Activated CD8-positive, alpha-beta memory T cell treated with anti-CD3 and anti-CD28 coated beads, Interleukin-2, amount 50 U/mL, for 1 hour (primary cell): ENCODE measurements around the gene PBX4.

Experiments
- DNase-seq: peaks from one replicate; pipeline ENCODE4 v3.0.0-alpha.2; 2020; ENCODE audit errors: extremely low read depth

The PBX4 gene

DNA sequence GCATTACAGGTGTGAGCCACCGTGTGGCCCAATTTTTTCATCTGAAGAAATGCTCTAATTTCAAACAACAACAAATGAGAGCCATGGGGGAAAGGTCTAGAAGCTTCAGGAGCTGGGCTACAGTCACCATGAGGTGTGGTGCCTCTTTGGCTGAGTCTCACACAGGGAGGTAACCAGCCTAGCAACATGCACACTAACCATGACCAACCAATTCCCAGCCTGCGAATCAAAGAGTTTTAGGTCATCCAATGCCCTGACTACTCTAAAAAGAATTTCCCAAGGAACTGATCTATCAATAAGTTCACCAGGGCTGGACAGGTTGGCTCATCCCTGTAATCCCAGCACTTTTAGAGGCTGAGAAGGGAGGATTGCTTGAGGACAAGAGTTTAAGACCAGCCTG, 29.9 kb downstream of the PBX4 start:
- DNase-seq: no peak

DNA sequence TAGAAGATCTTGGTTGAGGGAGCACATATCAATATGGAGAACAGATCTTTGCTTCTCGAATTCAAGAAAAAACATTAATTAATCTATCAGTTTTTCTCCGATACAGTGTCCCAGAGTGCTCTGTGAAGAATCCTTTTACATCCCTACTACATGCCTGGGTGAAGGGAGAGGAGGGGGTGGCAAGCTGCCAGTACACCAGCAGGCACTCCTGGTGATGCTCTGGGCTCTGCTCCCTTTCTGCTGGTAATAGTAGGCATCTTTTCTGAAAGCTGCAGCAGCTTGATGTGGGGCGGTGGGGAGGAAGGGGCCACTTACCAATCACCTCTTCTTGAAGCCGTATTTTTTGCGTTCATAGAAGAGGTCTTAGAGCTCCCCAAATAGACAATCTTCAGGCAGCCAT, 30.7 kb downstream of the PBX4 start:
- DNase-seq: no peak

DNA sequence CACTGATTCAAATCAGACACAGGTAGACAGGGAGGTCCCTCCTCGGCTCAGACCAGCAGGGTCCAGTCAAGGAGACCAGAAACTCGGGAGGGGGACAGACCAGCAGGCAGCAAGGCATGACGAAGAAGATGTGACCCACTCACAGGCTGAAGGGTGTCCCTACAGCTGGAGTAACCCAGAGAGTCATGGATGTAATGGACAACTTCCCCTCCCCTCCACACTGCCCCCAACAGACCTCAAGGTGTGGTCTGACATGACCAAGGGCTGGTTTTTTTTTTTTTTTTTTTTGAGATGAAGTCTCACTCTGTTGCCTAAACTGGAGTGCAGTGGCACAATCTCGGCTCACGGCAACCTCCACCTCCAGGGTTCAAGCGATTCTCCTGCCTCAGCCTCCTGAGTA, 34.1 kb downstream of the PBX4 start:
- DNase-seq: no peak

DNA sequence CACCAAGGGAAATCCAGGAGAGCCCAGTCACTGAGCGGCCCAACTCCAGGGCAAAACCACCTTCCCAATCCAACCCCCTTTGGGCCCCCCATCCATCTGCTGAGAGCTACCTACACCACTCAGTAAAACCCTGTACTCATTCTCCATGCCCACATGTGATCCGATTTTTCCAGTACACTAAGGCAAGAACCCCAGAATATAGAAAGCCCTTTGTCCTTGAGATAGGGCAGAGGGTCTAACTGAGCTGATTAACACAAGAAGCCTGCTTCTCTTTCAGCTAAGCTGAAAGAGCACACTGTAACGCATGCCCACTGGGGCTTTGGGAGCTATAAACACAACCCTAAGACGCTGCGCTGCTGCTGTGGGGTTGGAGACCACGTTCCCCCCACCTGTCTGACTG, 36.0 kb downstream of the PBX4 start:
- no peak for DNase-seq

DNA sequence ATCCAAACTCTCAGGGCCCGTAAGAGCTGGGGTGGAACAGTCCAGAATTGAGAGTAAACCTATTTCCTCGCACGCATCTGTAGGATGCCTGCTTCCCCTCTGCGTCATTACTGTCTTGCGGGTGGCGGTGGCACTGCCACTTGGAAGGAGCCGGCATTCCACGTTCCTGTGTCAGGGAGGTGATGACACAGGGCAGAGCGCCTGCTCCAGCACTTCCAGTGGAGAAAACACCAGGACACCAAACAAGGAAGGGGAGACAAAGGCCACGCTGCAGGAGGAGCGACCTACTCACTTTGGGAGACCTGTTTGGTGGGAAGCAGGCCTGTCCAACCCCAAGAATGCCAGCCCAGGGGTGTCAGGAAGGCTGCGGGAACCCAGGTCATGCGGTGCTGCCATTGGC, 37.1 kb downstream of the PBX4 start:
- DNase-seq: no peak

DNA sequence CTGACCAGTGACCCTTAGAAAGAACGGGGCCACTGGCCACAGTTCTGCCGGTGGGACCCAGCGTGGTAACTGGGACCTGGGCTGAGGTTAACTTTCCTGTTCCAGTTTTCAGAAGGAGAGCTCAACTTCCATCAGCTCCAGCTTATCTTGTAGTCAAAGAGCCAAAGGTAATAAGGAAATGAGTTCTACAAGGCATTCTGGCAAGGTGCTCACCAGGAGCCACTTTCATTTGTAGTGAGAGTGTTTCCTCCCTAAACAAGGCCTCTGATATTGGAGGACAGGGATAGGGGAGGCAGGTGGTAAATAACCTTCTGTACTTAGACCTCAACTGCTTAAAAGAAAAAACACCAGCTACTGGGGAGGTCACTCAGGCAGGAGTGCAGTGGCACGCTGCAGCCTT, 38.1 kb downstream of the PBX4 start:
- DNase-seq: no peak

DNA sequence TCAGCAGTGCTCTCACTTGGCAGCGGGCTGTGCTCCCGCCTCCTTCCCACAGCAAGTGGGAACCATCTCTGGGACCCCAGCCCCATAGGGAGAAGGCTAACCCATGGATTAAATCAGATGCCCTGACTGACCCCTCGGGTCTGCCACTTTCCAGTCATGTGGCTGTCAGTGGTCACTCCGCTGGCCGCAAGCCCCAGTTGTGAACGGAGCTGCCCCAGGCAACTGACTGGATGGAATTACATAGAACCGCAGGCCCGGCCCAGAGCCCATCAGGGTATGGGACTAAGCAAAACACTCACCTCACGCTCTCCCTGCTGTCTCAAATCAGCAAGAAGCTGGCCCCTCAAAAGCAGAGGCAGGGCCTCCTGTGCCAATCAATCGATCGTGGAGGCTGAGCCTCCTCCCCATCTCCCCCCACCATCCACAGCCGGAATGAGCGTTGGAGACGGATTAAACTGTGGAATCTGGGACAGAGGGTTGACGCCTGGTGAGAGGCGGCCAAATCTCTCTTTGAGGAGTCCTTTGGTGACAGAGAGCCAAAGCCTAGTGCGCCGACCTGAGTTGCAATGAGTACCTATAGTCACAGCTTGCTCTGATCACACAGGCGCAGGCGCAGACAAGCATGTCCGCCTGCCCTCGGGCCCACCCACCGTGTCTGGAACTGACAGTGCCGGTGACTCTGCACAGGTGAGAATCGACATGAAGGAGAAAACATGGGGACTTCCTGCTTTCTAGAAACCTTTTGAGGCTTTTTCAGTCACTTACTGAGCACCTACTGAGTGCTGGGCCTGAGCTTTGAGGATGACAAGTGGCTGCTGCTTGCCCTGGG, 38.7 kb downstream of the PBX4 start:
- no peak for DNase-seq

DNA sequence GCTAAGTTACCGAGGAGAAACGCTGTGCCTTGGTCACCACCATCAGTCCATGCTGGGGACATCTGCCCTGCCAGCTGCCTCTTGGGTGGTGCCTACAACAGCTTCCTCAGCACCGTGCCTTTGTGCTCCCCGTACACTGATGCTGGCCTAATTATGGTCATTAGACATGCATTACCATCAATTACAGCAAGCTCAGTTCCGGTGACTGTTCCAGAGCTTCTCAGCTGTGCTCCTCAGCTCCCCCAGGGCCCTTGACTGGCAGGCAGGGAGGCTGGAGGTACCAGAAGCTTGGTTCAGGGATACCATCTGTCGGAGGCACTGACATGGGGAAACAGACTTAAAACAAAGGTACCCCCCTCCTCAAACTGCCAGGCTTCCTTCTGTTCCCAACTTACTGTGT, 40.2 kb downstream of the PBX4 start:
- no peak for DNase-seq

DNA sequence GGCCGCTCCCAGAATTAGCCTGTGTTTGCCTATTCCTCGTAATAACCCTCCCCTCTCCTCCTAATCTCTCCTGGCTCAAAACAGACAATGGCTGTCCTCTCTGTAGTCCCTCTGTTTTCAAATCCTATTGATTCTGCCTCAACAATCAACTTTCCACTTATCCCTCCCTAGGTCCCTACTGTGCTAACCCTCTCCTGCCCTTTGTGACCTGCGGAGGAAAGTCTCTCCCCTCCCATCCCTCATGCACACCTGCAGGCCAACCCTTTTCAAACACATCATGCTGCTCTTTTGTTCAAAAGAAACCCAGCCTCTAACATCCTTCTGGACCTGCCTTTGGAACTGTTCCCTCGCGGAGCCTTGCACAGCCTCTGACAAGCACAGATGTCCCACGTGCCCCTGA, 43.1 kb downstream of the PBX4 start:
- DNase-seq: no peak

DNA sequence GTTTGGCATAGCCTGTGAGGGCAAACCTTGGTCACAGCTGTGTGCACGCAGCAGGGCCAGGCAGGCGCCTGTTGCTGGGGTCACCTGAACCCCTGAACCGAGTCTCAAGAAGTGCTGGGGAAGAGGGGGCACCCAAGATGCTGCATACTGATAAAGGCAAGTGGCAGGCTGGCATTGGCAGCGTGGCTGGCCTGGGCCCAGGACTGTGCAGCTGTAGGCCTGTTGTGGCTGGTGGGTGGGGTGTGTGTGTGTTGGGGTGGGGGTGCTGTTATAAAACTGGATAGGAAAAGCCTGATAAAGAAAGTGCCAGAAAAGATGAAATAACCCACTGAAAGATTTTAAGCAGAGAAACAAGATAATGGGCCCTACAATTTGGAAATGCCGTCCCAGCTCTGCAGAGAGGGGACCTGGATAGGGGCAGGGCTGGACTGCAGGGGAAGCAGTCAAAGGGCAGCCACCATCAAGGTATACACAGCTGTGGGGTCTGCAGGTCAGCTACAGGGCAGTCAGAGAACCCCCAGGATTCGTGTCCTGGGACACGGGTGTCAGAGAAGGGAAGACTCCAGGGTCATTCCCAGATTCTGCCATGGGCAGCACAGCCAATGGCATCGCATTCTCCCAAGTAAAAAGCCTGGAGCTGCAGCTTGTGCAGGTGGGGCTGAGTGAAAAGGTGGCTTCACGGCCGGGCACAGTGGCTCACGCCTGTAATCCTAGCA, 47.3 kb downstream of the PBX4 start:
- no peak for DNase-seq

DNA sequence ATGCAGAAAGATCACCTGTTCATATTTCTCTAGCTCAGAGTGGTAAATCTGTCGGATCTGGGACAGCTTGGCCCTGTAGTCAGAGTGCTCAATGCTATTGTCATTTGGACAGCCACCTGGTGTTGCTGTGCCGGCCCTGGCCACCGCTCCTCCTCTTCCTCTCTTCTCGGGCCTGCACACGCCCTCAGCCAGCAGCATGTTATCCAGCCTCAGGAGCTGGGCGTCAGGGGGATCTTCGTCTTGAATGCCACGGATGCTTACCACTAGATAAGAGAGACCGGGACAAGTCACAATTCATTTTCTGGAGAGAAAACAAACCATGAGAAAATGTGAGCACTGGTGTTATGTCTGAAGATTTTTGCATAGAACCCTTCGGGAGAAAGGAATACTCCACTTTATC, 47.9 kb downstream of the PBX4 start:
- no peak for DNase-seq

DNA sequence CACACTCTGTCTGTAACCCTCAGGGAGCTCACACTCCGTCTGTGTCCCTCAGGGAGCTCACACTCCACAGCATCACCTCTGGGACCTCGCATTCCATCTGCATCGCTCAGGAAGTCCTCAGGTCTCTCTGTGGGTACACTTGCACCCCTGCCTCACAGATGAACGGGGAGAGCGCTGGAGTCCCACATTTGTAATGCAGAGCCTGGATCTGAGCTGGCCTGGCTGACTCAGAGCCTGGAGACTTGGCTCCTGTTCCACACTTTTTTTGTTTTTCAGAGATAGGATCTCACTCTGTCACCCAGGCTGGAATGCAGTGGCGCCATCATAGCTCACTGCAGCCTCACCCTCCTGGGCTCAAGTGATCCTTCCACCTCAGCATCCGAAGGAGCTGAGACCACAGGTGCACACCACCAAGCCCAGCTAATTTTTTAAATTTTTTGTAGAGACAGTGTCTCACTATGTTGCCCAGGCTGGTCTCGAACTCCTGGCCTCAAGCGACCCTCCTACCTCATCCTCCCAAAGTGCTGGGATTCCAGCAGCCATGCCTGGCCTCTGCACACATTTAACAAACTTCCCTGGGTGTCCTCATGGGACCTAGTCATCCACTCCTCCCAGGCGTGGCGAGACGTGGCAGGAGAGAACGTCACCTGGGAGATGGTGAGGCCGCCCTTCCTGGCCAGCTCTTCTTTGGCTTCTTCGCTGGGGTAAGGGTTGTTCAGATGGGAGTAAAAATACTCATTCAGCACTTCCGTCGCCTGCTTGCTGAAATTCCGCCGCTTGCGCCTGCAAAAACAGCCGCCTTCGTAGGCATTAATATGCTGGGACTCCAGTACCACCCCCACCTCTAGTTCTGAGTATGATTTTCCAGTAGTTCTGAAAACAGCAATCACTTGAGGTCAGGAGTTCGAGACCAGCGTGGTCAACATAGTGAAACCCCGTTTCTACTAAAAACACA, 49.4 kb downstream of the PBX4 start:
- DNase-seq: no peak

DNA sequence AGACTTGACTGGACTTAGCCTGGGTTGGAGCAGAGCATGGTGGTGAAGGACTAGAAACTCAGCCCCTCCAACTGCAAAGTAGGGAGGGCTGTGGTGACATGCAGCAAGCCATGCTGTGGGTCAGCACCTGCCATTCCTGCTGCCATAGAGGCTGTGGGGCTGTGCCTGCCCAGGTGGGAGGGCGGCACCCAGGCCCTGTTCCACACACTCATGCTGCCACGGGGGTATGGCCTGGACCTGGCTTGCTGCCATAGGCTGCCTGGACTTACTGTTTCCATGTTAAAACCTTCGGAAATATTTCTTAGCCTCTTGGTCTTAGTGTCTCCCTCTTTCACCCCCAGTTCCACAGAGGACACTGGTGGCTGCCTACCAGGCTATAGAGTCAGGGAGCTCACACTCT, 51.1 kb downstream of the PBX4 start:
- no peak for DNase-seq

DNA sequence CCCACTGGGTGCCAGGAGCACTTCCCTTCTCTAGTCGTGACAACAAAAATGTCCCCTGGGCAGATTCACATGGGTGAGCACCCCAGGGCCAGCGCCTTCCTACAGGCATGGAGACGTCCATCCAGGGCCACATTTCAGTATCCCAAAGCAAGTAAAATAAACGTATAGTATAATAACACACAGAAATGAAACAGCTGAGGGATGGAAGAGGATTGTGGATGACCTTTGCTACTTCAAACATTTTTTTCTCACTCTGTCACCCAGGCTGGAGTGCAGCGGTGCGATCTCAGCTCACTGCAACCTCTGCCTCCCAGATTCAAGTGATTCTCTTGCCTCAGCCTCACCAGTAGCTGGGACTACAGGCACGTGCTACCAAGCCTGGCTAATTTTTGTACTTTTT, 52.2 kb downstream of the PBX4 start:
- DNase-seq: no peak

DNA sequence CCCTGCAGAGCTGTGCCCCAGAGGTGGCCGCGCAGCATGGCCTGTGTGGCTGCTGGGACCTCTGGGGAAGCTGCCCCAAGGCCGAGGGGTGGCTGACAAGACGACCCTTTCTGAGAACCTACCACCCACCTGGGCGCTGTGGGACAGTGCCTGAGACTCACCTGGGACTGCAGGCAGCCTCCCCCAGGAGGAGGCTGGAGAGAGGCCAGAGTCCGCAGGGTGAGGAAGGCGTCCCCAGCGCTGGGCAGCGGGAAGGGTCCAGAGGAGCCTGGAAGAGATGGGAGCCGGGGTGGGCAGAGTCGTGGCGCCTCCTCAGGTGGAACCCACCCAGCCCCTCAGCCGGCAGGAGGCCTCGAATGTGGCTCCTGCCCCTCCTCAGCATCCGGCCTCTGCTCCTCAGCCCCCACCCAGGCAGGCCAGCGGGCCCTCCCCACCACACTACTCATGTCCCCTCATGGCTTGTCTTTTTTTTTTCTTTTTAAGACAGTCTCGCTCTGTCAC, 55.1 kb downstream of the PBX4 start:
- no peak for DNase-seq

DNA sequence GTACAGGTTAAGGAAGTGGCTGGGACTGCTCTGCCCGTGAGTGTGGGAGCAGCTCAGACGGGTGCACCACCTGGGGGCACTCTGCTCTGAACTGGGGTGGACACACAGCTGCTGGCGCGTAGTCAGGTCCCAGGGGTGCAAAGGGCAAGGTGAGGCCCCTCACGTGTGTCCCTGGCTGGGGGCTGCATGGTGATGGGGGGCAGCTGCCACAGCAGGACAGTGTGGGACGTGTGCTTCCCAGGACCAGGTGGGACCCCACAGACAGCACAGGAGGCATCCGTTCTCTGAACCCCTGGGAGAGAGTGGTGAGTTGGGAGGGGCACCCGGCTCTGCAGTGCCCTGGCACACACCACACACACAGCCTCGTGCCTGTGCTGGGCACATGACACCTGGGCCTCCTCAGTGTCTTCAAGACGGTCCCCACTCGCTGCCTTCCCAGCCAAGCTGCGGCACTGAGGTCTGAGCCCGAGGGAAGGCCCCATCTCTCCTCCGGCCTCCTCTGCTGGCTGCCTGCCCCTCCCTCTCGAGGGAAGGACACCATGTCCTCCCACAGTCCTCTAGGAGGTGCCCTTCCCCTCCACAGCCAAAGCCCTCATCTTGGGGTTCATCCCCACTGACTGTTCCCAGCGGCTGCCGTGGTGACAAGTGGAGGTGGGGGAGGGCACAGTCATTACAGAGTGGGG, 55.7 kb downstream of the PBX4 start:
- no peak for DNase-seq

DNA sequence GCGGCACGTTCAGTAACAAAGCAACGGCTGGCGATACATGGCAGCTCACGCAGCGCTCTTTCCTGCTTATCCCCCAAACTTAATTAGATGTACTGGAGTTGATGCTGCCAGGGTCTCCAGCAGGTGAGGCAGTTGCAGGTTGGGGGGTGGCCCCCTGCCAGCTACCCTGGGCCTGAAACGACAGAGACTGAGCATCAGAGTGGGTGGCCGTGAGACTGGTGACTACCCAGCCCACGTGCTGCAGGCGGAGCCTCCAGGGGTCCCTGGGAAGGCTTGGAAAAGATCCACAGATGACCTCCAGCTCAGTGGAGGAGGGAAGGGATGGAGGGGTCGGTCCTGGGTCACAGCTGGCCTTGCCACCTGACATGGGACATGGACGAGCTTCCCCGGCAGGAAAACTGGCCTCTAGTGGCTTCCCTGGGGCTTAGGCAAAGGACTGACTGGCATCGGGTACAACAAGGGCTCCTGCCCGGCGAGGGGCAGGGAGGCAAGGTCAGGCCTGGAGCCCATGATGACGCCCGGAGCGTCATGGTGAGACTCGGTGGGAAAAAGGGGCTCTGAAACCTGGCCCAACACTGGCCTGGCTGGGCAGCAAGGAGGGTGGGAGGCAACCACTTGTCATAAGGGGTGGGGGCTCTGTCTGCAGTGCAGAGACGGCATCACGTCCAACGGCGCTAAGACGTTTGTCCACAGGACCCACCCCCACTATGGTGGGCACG, 56.4 kb downstream of the PBX4 start:
- DNase-seq: no peak

DNA sequence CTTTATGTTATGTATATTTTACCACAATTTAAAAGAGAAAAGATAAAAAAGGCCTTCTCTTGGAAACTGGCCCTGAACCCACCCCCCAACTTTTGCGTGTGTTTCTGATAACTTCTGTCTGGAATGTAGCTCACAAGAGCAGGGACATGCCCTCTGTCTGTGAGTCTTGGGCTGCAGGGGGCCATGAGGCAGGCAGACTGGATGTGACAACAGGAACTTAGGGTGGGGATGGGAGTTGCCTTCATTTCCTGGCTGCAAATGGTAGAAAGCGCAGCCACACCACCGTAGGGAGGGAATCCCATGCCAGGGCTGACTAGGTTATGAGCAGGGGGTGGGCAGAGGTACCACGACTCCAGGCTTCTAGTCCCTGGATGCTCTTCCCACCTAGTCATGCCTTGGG, 58.6 kb downstream of the PBX4 start:
- no peak for DNase-seq

DNA sequence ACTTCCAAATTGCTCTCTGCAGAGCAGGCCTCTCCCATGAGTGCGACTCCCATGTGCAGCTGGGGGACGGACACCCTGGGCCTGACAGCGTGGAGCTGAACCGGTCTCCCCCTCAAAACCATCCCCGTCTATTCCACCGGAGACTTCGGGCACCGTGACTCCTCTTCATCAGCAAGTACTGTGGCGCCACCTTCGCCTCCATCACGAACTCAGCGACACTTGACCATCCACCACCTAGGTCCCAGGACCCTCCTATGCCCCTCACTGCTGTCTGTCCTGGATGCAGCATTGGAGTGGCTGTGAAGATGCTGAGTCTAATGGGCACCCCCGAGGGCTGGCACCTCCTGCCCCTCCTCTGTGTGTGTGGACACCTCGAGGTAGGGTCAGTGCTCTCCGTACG, 59.9 kb downstream of the PBX4 start:
- DNase-seq: no peak

DNA sequence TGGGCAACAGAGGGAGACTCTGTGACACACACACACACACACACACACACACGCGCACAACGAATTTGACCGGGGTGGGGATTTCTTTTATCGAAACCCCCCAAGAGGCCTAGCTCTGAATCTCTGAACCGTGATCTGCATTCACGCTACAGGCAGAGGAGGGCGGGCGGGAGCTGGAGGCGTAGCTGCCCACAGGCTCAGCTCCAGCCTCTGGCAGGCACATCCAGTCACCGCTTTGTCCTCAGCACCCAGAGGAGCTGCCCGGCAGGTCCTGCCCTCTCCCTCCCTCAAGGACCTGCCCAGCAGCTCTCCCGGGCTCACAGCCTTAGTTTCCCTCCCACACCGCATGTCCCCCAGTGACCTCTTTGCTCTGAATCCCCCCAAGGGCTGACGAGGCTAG, 60.4 kb downstream of the PBX4 start:
- DNase-seq: no peak
